NCI-H1417 (cell line): Measurements from ENCODE around the gene IL15RA.
"Not testable (repeated sequence)": the region's sequence is repeated elsewhere in the genome, so short reads cannot be mapped to it uniquely, and the experiment has no call there.

ENCODE experiments used
- DNase-seq, 3 experiments: peaks; one replicate each; lab custom pipeline; 2025; lab: John Stamatoyannopoulos, UW

The IL15RA gene

DNA sequence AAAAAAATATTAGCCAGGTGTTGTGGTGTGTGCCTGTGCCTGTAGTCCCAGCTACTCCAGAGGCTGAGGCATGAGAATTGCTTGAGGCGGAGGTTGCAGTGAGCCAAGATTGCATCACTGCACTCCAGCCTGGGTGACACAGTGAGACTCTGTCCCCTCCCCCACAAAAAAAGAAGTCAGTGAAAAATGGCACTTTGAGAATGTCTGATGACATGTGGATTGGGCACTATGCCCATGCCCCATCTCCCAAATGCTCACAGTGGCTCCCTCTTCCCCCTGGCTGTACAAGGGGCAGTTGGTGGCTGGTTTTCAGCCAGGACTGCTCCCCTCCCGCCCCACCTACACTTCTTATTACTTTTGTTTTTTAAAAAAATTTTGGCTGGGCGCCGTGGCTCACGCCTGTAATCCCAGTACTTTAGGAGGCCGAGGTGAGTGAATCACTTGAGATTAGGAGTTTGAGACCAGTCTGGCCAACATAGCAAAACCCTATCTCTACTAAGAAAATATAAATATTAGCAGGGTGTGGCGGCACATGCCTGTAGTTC lies 26.1 kb downstream of the IL15RA start:
- DNase-seq, result no peak

GRCh38 chr10:5949009-5949759 lies 28.2 kb downstream of the IL15RA start:
- DNase-seq, result peak in 2 of 3 experiments; percentile 1 to 37

DNA sequence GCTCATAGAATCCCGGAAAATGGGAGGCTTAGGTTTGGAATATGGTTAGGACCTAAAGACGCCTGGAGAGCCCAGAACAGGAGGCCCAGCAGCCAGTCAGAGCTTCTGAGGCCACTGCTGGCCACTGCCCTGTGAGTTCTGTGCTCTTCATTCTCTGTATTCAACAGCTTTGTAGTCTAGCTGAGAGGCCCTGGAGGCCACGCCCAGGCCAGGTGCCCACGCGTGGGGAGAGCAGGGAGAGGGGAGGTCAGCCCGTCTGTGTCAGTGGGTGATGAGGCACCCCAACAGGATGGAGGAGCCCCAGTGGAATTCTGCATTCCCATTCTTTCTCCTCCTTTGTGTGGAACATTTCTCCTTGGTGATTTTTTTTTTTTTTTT lies 29.1 kb downstream of the IL15RA start:
- no peak for DNase-seq

DNA sequence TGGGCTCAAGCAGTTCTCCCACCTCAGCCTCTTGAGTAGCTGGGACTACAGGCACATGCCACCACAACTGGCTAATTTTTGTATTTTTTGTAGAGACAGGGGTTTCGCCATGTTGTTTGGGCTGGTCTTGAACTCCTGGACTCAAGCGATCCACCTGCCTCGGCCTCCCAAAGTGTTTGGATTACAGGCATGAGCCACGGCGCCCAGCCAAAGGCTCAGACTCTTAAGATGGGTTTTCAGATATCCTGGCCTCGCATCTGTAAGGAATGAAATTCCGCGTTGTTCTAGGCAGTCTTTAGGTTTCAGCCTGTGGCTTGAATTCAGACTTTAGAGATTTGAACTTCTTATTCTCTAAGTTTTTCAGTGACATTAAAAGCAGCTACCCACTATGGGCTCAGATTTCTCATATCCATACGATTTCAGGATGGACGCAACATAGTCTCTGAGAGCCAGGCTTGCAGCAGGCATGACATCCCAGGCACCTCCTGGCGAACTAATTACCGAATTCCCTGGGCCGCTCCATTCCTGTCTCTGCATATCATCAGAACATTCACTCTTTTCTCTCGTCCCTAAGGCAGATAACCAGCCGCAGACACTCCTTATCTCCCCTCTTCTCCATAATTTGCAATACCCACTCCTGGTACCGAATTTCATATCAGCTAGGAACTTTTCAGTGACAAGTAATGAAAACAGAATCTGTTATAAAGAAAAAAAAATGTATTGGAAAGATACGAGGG lies 29.7 kb downstream of the IL15RA start:
- no peak for DNase-seq

GRCh38 chr10:5946786-5947185 lies 30.6 kb downstream of the IL15RA start:
- no peak for DNase-seq

DNA sequence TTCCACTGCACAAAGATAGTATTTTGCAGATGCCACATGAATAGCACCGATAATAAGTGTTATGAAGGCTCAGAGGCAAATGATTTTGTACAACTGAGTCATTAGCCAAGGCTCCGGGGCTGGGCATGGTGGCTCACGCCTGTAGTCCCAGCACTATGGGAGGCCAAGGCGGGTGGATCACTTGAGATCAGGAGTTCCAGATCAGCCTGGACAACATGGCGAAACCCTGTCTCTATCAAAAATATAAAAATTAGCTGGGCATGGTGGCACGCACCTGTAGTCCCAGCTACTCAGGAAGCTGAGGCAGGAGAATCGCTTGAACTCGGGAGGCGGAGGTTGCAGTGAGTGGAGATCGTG lies 30.9 kb downstream of the IL15RA start:
- not testable (repeated sequence) for DNase-seq

DNA sequence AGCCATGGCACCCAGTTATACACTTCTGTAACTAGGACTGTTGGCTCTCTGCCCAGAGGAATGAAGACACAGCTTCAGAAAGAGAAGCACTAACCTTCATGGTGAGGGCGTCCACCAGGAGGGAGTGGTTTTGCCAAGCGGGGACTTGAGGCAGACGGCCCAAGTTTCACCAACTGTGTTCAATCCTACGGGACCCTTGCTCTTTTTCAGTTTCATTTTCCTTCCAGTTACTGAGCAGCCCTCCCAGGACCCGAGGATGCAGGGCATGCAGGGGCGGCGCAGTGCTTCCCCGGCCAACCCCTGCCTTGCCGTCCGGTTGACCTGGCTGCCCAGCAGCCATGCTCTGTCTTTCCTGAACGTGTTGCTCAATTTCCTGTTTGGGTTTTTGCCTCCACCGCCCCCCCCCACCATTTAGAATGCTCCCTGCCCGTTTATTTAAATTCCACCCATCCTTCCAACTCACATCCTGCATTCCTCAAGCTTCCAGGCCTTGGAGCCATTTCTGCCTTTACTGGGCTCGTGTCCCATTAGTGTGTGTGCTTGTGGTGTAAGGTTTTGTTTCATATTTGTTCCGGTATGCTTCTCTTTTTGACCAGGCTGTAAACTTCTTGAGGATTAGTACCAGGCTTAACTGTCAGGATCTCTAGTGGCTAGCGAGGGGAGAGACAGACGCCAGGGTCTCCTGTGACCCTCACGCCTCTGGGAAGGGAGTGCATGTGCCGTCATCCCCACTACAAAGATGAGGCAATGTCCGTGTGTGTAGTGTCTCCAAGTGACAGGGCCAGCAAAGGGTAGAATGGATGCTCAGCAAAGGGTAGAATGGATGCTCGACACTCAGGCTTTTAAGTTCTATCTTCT lies 31.6 kb downstream of the IL15RA start:
- DNase-seq, result no peak

DNA sequence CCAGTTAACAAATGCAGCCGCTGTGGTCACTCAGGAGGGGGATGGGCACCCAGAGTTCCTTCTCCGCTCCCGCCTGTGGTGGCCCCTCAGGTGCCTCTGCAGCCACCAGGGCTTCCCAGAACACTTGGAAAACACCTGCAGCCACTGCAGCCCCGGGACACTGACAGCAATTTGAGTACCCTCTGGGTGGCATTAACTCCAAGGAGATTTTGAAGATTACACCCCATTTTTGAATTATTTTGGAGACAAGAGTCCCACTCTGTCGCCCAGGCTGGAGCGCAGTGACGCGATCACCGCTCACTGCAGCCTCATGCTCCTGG lies 32.2 kb downstream of the IL15RA start:
- DNase-seq, result no peak

GRCh38 chr10:5944389-5945189 lies 32.8 kb downstream of the IL15RA start:
- peak in 1 of 3 experiments; percentile 6 for DNase-seq

GRCh38 chr10:5943536-5943935 lies 33.8 kb downstream of the IL15RA start:
- peak in 2 of 3 experiments; percentile 1 to 40 for DNase-seq

DNA sequence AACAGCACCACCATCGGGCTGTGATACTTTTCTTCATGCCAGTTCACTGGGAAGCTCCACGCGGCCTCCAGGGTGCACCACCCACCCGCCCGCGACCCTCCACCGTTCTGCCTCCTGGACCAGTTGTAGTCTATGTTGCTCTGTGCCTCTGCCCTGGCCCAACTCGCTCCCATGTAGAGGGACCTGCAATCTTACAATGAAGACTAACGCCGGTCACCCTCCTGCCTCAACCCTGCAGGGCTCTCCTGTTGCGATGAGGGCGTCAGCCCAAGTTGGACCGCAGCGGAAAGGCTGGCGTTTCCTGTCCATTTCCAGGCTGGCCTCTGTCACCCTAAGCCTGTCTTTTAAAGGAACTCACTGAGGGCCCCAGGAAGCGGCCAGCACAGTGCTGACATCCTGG lies 34.9 kb downstream of the IL15RA start:
- DNase-seq, result no peak

DNA sequence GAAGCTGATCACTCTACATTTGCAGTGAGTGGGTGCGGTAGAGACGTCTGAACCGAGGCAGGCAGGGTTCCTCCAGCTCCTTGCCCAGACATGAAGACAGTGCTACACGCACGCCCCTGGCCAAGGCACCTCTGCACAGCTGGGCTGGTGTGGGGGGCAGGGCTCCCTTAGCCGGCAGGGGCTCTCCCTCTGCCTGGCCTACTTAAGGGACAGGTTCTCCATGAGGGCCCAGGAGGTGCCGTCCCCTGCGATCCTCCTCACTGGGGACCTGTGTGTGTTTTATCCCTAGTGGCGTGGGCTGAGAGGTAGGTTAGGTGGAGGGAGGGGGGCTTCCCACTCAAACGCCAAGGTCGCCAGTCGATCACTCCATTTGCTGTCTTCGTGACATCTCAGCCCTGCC lies 35.3 kb downstream of the IL15RA start:
- no peak for DNase-seq

- DNase-seq, result no peak
Measured at GRCh38 chr10:5941579-5941978, 35.8 kb downstream of the IL15RA start.

- no peak for DNase-seq
Measured at GRCh38 chr10:5940807-5941218, 36.5 kb downstream of the IL15RA start.

DNA sequence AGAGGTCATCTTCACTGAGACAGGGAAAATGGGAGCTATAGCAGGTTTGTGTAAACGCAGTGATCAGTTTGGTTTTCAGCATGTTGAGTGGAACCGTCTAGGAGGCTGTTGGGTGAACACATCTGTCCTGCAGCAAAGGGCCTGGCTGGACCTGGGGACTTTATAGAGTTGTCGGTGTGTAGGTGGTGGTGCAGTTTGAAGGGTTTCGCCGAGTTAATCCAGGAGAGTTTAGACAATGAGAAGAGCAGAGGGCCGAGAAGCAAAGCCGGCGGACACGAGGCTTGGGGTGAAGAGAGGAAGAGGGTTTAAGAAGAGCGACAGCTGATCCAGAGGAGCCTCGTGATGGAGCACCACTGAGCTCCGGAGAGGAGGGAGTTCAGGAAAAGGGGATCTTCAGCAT lies 39.1 kb downstream of the IL15RA start:
- no peak for DNase-seq

DNA sequence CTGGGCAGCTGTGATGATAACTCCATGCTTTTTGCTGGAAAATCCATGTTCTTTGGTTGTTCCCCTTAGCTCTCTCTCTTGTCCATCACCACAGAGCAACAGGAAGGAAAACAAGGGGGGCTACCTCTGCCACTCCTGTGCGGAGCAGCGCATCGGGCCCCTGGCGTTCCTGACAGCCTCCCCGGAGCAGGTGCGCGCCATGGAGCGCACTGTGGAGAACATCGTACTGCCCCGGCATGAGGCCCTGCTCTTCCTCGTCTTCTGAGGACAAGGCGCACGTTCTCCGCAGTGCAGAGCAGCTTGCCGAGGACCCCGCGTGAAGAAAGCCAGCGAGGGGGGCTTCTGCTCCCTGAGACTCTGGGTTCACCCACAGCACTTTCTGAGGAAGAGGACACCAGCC lies 40.3 kb downstream of the IL15RA start:
- DNase-seq, result no peak

GRCh38 chr10:5935628-5936027 lies 41.7 kb downstream of the IL15RA start:
- no peak for DNase-seq

GRCh38 chr10:5933909-5934546 lies 43.3 kb downstream of the IL15RA start:
- no peak for DNase-seq

DNA sequence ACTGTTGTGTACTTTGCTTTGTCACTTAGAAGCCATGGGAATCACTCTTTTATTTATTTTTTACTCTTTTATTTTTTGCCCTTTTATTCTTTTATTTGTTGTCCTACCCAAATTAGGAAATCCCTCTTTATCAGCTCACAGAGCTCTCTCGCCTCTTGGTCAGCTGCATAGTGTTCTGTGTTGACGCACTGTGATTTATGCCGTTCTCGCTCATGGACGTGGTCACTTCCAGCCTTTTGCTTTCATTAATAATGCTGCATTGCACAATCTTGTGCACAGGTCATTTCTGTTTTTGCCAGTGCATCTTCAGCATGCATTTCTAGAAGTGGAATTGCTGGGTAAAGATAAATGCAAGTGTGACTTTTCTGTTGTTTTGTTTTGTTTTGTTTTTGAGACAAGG lies 45.0 kb downstream of the IL15RA start:
- DNase-seq, result no peak

- DNase-seq, result no peak
Measured at GRCh38 chr10:5930272-5930671, 47.1 kb downstream of the IL15RA start.

GRCh38 chr10:5929442-5929841 lies 47.9 kb downstream of the IL15RA start:
- no peak for DNase-seq
